ENCODE data around the gene LYRM4.

The LYRM4 gene

DNA sequence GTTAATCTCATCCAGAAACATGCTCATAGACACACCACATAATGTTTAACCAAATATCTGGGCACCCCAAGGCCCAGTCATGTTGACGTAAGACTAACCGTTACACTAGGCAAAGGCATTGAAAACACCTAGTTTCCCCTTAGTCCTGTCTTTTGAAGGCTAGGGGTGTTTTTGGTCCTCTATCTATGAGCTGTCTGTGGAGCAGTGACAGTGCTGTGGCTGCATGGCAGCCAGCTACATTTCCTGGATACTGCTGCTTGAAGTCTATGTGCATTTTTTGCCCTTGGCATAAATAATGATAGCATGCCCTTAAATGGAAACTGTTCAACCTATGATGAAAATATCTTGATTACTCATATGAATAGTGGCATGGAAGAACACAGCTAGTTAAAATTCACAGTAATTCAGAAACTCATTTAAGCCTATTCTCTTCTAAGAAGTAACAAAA is 19.2 kb upstream of the LYRM4 start:
- DNase-seq, result no peak

DNA sequence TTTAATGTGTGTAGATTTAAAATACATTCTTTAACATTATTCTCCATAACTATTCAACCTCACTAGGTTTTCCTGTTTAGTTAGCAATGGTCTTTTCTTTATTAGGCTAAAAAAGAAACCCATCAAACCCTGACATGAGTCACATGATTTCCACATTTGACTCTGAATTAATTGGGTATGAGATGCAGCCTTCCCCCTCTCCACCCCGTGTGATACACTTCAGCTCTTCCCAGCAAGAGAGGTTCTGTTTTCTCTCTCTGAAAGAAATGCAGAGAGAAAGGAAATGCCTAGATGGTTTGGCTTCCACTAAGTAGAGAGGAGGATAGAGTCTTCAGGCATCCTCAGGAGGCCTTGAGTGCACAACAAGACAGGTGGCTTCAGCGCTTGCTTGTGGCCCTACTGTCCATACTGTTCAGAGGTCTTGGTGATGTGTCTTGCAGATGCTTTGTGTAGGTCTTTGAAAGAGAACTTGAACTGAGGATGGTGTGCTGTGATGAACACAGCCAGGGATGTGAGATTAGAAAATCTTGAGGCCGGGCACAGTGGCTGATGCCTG is 17.9 kb upstream of the LYRM4 start:
- DNase-seq, result no peak

DNA sequence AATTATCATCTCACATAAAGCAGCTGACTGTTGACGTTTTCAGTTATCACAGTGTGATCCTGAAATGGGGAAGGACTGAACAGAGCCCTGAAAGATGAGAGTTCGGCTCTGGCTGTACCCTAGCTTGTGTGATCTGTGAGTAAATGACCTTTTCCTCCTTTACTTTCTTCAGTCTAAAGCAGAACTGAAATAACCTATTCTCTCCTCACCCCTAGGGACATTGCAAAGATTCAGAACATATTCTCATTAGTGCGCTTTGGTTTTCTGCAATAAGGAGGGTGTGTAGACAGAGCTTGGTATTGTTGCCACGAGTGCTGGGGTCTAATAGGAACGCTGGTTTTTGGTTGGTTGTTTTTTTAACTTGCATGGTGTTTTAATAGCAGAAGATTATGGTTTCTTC is 17.3 kb upstream of the LYRM4 start:
- no peak for DNase-seq

DNA sequence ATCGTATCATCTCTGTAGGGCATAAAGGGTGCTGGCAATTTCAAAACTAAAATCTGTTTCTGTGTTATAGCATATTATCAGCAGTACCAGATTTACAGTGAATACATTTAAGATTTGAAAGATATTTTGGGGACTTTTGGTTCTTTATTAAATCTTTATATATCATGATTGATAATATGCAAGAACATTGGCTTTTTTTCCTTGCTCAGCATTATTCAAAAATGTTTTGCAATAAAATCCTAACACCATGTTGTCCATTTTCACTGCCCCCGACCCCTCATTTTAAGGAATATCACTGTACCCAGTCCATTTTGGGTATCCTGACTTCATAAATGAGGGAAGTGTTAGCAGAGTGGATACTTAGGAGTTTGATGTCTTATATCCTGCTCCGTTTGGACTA is 16.8 kb upstream of the LYRM4 start:
- DNase-seq, result no peak

DNA sequence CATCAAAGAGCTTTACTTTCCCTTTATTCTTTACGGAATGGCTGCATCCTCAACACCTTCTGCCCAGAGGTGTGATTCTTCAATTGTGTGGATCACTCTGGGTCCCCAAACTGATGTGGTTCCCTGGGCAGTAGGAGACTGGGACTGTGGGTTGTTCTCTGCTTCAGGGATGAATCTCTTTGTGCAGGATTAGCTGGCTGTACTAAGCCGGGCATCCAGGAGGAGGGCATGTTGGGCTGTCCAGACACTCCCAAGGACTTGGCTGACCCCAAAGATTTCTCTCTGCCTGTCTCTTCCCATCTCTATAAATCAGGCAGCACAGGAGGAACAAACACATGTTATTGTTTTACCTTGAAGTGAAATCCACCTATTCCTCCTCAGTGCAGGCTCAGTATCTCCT is 15.8 kb upstream of the LYRM4 start:
- DNase-seq, result no peak

DNA sequence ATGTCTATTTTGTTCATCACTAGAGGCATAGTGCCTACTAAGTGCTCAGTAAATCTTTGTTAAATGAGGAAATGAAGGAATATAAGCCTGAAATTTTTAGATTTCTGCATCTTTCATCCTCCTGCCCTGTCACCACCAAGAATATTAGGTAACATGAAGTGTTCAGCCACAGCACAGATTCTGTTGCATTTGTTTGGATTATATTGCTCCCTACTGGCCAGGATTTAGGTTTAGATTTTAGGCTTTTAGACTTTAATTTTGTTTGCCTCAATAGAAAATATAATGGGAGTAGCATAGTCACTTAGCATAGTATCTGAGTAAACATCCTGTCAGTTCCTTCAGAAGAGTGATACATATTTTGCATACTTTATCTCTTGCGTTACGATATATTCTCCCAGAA is 14.7 kb upstream of the LYRM4 start:
- DNase-seq, result no peak

DNA sequence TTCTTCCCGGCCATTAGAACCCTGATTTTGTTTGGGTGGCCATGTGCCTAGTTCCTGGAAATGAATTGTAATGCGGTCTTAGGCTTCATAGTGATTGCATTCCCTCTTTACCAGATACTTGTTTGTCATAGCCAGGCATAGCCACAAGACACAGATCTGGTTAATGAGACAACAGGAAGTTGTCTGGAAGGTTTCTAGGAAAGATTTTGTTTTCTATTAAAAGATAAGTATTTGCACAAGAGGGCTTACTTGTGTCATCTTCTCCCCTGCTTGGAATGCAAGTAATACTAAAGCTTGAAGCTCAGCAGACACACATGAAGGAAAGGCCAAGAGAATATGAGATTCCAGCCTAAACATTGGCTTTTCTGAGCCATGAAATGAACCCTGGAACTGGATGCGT is 13.5 kb upstream of the LYRM4 start:
- DNase-seq, result no peak

DNA sequence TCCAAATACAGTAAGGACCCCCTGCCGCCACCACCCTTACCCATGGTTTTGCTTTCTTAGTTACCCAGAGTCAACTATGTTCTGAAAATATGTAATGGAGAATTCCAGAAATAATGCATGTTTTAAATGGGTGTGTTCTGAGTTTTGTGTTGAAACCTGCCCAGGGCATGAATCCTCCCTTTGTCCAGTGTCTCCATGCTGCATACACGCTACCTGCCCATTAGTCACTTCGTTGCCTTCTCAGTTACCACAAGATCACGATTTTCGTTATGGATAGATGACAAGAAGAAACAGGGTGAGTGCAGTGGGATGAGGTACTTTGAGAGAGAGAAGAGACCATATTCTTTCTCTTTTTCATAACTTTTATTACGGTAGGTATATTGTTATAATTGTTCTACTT is 11.2 kb upstream of the LYRM4 start:
- DNase-seq, result no peak

DNA sequence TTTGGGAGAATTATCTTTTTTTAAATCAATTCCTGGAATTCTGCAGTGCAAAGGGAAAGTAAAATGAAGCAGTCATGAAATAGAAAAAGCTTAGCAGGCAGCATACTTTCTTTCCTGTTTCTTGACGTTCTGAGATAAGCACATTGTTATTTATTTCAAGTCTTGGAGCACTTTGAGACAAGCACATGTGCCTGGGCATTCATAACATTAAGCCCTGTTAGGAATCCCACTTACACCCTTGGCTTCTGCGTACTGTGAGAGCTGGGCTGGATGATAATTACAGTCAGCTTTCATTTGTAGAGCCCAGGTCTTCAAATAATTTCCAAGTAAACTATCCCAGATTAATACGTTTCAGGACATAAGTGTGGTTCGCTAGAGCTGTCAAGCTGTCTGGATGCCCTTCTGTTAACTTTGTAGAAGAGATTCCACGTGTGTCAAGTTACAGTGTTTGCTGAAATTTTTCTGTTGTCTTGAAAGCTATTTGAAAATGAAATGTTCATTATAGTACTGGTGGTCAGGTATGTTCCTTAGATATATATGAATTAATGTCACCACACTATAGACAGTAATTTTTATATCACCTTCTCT is 9.4 kb upstream of the LYRM4 start:
- DNase-seq, result no peak

DNA sequence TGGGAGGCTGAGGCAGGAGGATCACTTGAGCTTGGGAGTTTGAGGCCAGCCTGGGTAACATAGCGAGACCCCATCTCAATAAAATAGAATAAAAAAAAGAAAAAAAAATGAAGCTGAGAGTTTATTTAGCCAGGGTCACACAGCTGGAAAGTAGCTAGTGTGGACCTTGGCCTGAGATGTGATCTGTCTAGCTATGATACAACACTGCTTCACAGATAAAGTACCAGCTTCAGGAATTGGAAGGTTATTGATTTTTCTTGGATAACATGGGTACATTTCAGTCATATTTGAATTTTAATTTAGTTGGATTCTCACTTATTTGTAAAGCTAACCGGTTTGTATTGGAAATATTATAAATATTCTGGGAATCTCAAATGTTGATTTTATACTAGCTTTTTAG is 5.7 kb upstream of the LYRM4 start:
- DNase-seq, result no peak

DNA sequence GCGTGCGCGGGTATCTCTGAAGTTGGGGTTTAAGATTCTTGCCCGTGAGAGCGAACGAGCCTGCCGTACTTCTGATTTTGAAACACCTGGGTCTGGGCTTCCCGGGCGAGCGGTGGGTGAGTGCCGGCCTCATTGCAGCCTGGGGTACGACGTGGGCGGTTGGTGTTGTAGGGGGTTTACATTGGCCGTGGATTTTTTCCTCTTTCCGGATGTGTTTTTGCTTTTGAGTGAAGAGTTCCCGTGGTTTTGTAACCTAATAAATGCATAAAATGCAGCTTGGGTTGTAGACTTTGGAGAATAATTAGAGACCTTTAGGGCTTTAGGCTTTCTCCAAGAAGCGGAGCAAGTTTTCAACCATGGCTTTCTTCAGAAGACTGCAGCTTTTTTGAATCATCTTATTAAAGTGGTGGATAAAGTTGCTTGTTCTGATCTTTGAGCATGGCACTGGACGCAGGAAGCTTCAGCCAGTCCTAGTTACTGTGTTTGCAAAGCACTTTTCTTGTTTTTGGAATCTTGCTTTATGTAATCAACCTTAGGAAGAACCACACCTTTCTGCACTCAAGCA is 877 bp upstream of the LYRM4 start:
- no peak for DNase-seq

DNA sequence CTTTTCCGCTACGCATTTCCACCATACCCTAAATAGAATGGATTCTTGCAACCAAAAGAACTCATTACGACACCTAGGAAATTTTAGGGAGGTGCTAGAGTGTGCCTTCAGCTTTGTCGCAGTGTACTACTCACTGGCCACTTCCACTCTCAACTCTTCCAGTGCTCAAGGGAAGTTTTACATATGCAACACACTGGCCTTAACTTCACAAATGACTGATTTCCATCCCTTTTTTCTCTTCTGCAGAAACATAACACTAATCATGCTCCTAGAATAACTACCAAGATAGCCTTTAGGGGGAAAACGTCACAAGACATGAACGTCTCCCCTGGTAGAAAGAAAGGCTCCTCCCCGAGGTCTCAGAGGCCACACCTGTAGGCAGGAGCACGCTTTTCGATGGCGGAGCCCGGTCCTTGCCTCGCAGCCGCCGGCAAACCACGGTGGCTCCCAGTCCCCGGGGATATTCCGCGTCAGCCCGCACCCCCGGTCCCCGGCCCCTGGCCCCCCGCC is 584 bp downstream of the LYRM4 start:
- DNase-seq, result peak; percentile 57

DNA sequence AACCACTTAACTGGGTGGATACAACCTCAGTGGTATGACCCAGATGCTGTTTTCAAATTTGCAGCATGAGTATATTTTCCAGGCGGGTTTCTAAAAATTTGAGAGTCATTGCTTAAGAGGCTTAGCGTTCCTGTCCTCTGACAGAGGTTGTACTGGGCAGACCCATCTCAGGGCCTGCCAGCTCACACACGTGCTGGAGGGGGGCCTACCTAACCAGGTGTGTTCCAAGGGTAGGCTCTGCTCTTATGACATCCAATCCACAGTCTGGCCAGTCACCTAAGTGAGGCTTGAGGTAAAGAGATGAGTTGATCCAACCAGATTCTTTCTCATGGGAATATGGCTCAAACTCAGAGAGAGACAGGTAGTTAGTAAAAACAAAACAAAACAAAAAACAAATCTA is 1.3 kb downstream of the LYRM4 start:
- DNase-seq, result no peak

DNA sequence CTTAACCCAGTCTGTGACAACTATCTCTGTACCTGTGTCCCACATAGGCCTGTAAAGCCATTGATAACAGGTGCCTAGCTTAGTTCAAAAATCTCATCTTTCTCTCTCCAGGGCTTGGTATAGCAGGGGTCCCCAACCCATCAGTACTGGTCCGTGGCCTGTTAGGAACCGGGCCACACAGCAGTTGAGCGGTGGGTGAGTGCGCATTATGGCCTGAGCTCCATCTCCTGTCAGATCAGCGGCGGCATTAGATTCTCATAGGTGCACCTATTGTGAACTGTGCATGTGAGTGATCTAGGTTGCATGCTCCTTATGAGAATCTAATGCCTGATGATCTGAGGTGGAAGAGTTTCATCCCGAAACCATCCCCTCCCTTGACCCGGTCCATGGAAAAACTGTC is 3.4 kb downstream of the LYRM4 start:
- no peak for DNase-seq

DNA sequence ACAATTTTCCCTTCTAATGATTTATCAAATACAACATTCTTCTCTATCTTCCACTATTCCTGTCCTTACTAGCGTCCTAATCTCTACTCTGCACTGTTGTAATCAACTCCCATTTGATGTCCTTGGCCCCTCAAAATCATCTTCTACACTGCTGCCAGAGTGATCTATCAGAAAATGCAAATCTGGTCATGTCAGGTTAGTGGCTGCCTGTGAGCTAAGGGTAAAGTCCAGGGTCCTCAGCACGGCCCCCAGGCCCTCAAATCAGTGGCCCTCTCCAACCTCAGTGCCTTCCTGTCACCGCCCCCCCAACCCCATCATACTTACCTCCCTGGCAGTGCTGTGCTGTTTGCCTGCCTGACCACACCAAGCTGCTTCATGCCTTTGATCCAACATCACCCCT is 3.8 kb downstream of the LYRM4 start:
- no peak for DNase-seq

DNA sequence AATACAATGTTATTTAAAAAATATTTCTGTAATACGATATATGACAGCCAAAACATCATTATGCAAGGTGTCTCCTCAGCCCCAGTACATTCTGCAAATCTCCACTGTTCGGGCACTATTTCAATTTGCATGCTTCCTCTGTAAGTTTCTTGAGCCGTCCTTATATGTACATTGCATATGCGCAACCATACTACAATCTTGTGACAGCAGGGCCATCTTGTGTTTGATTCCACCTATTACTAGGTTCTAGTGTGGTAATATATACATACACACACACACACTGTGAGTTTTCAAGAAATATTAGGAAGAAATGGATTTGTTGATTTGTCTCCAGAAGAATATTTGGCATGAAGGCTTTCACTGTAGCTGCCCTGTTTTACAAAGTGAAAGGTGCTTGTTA is 9.8 kb downstream of the LYRM4 start:
- no peak for DNase-seq

DNA sequence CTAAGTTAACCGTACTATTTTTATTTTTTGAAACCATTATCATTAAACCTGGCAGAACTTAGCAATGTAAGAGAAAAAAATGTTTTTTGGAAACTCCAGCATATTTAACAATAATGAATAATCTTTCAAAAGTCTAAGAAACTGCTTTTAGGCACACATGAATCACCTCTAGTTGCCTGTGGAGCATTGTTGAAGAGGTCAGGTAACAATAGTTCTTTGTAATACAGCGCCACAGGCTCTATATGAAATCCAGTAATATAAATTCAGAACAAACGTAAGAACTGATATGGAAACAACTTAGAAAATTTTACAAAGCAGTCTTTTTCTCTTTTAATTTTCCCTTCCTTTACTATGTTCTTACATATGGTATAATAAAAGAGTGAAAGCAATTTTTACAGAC is 10.3 kb downstream of the LYRM4 start:
- DNase-seq, result no peak

DNA sequence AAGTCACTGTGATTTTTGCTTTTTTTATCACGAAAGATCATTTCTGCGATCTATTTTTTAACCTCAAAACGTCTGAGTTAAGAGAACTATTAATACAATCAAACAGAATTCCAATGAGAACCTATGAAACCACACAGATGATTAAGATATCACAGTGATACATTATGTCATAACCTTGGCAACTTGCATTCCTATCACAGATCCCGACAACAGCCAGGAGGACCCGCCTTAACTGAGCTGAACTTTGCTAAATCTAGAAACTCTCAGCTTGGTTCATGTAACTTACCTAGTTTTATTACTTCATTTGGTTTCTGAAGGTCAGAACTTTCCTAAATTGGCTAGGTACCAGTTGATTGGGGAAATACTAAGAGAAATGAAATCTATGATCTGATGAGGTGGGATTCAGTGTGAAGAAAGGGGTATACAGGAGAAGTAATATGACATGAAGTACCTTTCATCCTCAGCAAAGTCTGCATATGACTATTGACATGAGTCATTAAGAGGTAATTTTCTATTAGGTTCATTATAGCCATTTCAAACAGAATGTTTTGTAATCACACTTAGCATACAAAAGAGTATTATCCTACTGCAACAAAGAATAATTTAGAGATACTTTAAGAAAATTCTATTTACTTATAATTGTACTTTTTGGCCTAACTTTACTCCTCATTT is 11.2 kb downstream of the LYRM4 start:
- DNase-seq, result no peak

DNA sequence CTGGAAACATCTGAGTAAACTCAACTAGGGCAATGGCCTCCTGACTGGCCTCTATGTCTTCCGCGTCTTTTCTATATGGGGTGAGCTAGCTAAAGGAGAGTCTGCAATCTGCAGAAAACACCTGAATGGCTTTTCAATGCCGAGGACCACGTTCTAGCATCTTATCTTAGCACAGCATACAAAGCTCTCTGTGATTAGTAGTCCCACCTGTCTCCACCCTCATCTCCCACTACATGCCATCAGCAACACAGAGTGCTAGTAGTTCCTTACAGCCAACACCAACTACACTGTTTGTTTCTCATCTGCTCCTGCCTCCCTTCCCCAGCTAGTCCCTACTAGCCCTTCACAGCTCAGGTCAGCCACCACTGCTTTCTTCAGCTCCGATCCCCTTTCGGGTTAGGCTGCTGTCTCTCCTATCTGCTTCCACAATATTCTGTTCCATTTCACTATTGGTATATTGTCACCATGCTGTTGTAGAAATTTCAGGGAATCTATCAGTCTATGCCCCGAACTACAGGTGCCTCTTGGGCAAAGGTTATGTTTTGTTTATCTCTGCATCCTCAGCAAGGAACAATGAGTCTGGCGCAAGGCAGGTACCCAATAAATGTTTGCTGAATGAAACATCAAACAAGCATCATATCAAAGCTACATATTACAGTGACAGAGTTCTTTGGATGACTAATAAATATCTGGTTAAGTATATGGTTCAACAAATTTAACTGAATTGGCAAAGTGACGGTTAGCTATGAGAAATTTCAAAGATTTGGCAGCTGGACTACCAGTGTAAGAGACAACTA is 12.2 kb downstream of the LYRM4 start:
- no peak for DNase-seq

DNA sequence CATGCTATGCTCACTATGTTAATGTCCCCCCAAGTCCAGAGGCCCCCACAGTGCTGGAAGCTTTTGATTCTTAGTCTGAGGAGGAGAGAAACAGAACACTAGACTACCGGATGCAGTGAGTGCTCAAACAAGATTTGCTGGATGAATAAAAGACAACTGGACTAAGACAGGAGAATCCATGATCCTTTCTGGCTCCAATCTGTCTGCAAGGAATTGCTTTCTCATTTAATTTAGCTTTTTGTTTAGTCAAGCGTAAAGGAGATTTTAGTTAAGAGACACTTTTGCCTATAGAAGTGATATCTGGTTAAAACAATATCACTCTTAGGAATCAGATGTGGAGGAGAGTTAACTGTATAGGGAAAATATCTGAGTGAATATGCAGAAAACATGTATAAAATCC is 13.5 kb downstream of the LYRM4 start:
- DNase-seq, result no peak

DNA sequence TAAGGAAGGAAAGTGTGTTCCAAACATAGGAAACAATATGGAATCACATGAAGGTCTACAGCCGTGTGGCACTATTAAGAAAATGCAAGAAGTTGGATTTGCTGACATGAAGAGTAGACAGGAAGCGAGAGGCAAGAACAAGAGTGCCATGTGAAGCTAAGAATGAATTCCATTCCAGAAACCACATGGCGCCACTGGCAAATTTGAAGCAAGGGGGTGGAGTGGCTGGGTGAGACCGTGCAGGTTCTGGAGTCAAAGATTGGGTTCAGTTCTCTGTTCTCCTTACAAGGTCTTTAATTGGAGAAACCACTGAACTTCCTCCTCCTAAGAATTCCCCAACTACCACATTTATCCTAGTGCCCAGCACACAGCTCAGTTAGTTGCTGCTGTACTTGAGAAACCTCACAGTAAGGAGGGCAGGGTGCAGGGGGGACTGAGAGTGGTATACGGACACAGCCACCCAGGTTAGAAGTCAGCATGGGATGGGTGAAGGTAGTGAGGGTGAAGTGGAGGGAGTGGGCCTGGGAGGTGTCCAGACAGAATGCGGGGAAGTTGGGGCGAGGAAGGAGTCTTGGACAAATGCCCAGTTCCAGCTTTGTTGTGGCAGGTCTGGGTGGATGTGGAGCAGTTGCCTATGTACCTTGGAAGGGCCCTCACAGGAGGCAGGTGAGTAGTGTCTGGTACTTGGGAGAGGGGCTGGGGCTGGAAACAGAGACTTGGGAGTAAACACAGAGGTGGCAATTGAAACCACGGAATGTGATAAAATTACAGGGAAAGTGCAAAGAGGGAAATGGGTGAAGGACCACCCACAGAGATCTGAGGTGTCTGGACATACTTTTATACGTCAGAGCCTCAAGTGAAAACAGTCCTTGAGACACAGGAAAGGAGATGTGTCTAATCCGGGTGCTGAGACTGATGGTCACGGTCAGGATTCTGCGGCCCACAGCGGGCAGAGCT is 14.3 kb downstream of the LYRM4 start:
- DNase-seq, result no peak

DNA sequence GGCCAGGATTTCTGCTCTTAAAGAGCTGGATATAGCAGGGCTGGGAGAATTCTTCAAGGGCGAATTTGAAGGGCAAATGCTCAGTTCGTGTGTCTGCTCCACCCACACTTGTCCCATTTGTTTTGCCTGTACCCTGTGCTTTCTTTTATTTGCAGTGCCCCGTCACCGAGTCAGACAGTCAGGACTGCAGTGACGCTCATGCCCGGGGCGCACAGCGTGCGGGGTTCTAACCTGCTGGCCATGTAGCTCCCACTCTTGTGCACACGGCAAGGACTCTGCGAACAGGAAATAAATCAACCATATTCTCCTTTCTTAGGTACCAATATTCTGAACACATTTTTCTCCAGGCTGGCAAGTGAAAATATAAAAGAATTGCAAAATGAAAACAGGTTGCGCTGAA is 17.7 kb downstream of the LYRM4 start:
- no peak for DNase-seq

All from activated T-cell treated with anti-CD3 and anti-CD28 coated beads for 4 hours (primary cell).